ENCODE measurements around the gene AUTS2.

DNA sequence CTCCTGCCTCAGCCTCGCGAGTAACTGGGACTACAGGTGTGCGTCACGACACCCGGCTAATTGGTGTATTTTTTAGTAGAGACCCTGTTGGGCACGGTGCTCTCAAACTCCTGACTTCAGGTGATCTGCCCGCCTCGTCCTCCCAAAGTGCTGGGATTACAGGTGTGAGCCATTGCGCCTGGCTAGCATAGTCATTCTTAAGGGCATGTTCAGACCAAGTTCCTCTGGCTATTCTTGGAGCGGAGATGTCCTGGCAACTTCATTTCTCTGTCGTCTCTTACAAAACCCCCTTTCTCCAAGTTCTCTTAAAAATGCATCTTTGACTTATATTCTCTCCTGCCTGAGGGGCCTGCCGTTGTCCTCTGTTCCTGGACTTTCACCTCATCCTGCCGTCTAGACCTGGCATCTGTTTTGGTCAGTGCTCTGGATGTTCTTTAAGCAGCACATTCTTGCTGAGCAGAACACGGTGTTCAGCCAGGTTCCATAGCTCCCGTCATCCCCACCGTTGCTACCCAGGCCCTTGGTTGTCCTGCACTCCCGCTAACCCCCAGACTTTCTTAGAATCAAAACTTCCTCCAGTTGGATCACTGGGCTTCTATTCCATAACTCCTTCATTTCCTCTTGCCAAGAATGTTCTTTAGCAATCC, 1023.8 kb downstream of the AUTS2 start:
- TF ChIP-seq, protein P1, sequence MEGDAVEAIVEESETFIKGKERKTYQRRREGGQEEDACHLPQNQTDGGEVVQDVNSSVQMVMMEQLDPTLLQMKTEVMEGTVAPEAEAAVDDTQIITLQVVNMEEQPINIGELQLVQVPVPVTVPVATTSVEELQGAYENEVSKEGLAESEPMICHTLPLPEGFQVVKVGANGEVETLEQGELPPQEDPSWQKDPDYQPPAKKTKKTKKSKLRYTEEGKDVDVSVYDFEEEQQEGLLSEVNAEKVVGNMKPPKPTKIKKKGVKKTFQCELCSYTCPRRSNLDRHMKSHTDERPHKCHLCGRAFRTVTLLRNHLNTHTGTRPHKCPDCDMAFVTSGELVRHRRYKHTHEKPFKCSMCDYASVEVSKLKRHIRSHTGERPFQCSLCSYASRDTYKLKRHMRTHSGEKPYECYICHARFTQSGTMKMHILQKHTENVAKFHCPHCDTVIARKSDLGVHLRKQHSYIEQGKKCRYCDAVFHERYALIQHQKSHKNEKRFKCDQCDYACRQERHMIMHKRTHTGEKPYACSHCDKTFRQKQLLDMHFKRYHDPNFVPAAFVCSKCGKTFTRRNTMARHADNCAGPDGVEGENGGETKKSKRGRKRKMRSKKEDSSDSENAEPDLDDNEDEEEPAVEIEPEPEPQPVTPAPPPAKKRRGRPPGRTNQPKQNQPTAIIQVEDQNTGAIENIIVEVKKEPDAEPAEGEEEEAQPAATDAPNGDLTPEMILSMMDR (IDR thresholded peaks at IDR 0.05; ENCODE audit: insufficient read depth, low read length, poor library complexity, severe bottlenecking): no peak
- no peak for TF ChIP-seq EZH2phosphoT487 (conservative IDR thresholded peaks at IDR 0.05; ENCODE audit: low read length)

All from SU-DHL-6 (cell line).